GM12873 (cell line): ENCODE results near the gene MTRF1.

ENCODE experiments used
- CTCF ChIP-seq: IDR thresholded peaks from 2 replicates; pipeline ENCODE4 v1.5.1; 2012; ENCODE audit warnings: low read depth, mild to moderate bottlenecking, moderate library complexity, low read length, control low read depth; ENCODE audit not compliant: insufficient read depth; ENCODE audit errors: missing control alignments

The MTRF1 gene

GRCh38 chr13:41213919-41214318 lies 49.5 kb downstream of the MTRF1 start:
- TF ChIP-seq CTCF: no peak

- TF ChIP-seq CTCF: no peak
These were observed 50.1 kb downstream of the MTRF1 start for GRCh38 chr13:41213316-41213715.

GRCh38 chr13:41212881-41213280 lies 50.5 kb downstream of the MTRF1 start:
- no peak for TF ChIP-seq CTCF

GRCh38 chr13:41211062-41211461 lies 52.3 kb downstream of the MTRF1 start:
- no peak for TF ChIP-seq CTCF

GRCh38 chr13:41206467-41206866 lies 56.9 kb downstream of the MTRF1 start:
- no peak for TF ChIP-seq CTCF

GRCh38 chr13:41203810-41204209 lies 59.6 kb downstream of the MTRF1 start:
- no peak for TF ChIP-seq CTCF

DNA sequence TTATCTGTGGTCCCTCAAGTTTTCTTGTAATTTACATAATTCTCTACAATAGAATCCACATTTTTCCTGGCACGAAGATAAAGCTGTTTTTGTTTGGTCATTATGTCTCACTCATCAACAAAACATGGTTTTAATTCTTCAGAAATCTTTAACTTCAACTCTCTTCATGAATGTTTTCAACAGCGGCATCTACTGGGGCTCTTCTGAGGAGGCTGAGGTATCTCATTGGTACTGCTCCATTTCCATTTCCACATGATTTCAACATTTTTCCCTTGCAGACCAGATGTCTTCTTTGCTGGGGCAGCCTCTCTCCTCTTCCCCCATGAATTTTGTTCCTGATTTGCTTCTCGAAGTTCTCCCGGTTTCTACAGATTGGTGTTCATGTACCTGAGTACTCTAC lies 63.2 kb downstream of the MTRF1 start:
- no peak for TF ChIP-seq CTCF
